ENCODE measurements around the gene CFAP43. TPM values are rescaled to one million over a fixed set of nuclear protein-coding genes. Genes with fewer than 3 reads are reported as not detected.

Gene CFAP43
- total and polyA plus RNA-seq, 12 donors: 0.28 to 4.2 (median 1.3) TPM

DNA sequence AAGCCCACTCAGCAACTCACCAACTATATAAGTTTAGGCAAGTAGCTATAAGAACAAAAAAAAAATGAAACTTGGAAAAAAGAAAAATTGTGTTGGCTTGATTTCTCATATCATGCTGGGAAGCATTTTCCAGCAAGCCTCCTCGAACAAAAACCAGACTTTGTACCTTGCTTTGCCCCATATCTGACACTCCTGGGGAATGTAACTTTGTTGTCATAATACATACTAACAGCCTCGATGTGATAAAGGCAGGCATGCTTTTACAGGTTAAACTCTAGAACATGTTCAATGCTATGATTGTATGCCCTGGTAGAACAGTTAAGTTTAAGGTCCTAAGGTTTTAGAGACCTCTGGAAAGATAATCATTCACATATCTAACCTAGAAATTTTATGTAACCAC lies 11.6 kb downstream of the CFAP43 start:
- no peaks in the 10 kb centered on the region for H3K27me3 ChIP-seq
- no peak overlapping the region for H3K27ac ChIP-seq
- H3K4me1 ChIP-seq (replicated peaks in 1 of 2): no peaks in the 10 kb centered on the region
- no peak overlapping the region for H3K4me3 ChIP-seq
- H3K36me3 ChIP-seq (replicated peaks in 1 of 2): no peaks in the 10 kb centered on the region
- DNase-seq: no peak
- 78 to 85% (median 81%) methylated on average over 2 of the region's 2 CpGs for WGBS, 4 donors
- intact Hi-C loops (cut with DNase I): no loop called here
- no peak for TF ChIP-seq POLR2A (IDR thresholded peaks at IDR 0.05)
- TF ChIP-seq, protein P1, sequence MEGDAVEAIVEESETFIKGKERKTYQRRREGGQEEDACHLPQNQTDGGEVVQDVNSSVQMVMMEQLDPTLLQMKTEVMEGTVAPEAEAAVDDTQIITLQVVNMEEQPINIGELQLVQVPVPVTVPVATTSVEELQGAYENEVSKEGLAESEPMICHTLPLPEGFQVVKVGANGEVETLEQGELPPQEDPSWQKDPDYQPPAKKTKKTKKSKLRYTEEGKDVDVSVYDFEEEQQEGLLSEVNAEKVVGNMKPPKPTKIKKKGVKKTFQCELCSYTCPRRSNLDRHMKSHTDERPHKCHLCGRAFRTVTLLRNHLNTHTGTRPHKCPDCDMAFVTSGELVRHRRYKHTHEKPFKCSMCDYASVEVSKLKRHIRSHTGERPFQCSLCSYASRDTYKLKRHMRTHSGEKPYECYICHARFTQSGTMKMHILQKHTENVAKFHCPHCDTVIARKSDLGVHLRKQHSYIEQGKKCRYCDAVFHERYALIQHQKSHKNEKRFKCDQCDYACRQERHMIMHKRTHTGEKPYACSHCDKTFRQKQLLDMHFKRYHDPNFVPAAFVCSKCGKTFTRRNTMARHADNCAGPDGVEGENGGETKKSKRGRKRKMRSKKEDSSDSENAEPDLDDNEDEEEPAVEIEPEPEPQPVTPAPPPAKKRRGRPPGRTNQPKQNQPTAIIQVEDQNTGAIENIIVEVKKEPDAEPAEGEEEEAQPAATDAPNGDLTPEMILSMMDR (IDR thresholded peaks at IDR 0.05): no peak
- no peaks in the 10 kb centered on the region for H3K9me3 ChIP-seq (replicated peaks in 1 of 3)

DNA sequence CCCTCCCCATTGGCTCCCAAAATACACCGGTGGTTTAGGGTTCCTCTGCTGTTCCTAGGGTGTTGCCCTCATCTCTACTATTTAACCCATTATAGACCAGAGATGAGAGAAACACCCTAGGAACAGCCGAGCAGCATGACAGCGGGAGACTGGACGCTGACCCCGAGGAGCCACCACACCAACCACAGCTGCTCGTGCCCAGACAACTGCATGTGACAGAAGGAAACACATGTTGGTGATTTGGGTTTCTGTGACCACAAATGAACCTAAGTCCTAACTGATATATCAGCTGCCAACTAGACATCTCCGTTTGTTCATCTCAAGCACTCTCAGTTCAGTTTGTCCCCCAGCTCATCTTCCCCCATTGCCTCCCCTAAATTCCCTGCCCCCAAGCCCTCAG lies 13.4 kb downstream of the CFAP43 start:
- no peak for DNase-seq
- Histone ChIP-seq H3K27me3 (no peaks in the 10 kb centered on the region), H3K27ac (no peak overlapping the region), H3K36me3 (replicated peaks in 1 of 2) (no peaks in the 10 kb centered on the region), H3K4me3 (no peak overlapping the region), H3K9me3 (replicated peaks in 1 of 3) (no peaks in the 10 kb centered on the region), H3K4me1 (replicated peaks in 1 of 2) (no peaks in the 10 kb centered on the region)
- TF ChIP-seq POLR2A (IDR thresholded peaks at IDR 0.05): no peak
- TF ChIP-seq, protein P1 (IDR thresholded peaks at IDR 0.05): no peak
- WGBS, 4 donors: 46 to 71% (median 65%) methylated on average over 4 to 7 of the region's 7 CpGs
- intact Hi-C loops (cut with DNase I): no loop called here

DNA sequence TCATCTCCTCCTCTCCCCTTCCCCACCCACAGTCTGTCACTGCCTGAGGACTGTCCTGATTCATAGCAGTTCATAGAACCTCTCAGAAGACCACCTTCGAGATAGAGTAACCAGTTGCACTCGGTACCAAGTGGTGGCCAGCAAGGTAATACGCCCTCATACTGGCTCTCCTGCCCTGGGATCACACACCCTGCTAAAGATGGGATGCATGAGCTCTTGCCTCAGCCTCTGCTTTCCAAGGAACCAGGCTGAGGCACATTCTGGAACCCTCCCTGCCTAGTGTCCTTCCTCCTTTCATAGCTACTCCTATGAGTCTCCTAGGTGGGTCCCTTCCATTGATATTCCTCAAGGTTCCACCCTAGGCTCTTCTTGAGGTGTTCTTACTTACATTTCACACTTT lies 15.5 kb downstream of the CFAP43 start:
- Histone ChIP-seq H3K27ac (no peak overlapping the region), H3K36me3 (replicated peaks in 1 of 2) (no peaks in the 10 kb centered on the region), H3K9me3 (replicated peaks in 1 of 3) (no peaks in the 10 kb centered on the region), H3K4me3 (no peak overlapping the region), H3K27me3 (no peaks in the 10 kb centered on the region), H3K4me1 (replicated peaks in 1 of 2) (no peaks in the 10 kb centered on the region)
- 87 to 97% (median 90%) methylated on average over 3 of the region's 3 CpGs for WGBS, 4 donors
- no peak for DNase-seq
- intact Hi-C loops (cut with DNase I): no loop called here
- TF ChIP-seq, protein P1 (IDR thresholded peaks at IDR 0.05): no peak
- no peak for TF ChIP-seq POLR2A (IDR thresholded peaks at IDR 0.05)

DNA sequence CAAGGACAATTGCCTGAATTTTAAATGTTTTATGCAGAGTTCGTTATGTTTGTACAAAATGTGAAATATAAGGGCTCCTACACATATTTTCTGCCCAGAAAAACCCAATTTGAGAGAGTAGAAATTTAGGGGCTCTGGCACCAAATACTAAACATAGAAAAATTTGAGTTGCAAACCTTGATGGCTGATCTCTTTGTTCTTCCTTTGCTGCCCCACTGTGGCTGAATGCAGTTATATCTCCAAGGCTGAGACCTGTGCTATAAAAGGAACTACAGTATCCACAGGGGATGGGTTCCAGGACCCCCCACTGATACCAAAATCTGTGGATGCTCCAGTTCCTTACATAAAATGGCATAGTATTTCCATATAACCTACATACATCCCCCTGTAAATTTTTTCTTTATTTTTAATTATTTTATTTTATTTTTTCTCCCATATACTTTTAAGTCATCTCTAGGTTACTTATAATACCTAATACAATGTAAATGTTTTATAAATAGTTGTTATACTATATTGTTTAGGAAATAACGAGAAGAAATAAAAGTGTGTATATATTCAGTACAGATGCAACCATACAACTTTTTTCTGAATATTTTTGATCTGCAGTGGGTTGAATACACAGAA lies 22.5 kb downstream of the CFAP43 start:
- H3K36me3 ChIP-seq (replicated peaks in 1 of 2): no peaks in the 10 kb centered on the region
- no peaks in the 10 kb centered on the region for H3K4me1 ChIP-seq (replicated peaks in 1 of 2)
- 25 to 30% (median 27%) methylated on average over 2 of the region's 2 CpGs for WGBS, 4 donors
- DNase-seq: peak; percentile 21 to 66 (median 38)
- no peaks in the 10 kb centered on the region for H3K9me3 ChIP-seq (replicated peaks in 1 of 3)
- no peak for TF ChIP-seq POLR2A (IDR thresholded peaks at IDR 0.05)
- TF ChIP-seq, protein P1 (IDR thresholded peaks at IDR 0.05): peak; percentile 33 to 62 (median 56)
- no peaks in the 10 kb centered on the region for H3K27me3 ChIP-seq
- H3K4me3 ChIP-seq: no peak overlapping the region
- no peak overlapping the region for H3K27ac ChIP-seq
- intact Hi-C loops (cut with DNase I): loop anchor here (2.0 to 5.0 kb wide), 3 partner anchors 162 to 322 kb away; no protein-coding TSS in a partner anchor

All from adrenal gland (tissue), 12 donors.